HG03103 (cell line): ENCODE results near the gene TTC31.
"Not testable (repeated sequence)": the region's sequence is repeated elsewhere in the genome, so short reads cannot be mapped to it uniquely, and the experiment has no call there.

Experiments
- ATAC-seq: cut with Tn5 transposase; IDR thresholded peaks from one replicate; pipeline ENCODE4 v1.9.1; 2021; ENCODE audit warnings: low read depth; ENCODE audit not compliant: unreplicated experiment

The TTC31 gene

GRCh38 chr2:74457129-74457548, 25.7 kb upstream of the TTC31 start:
- no peak for ATAC-seq

- ATAC-seq = peak; percentile 31
These were observed 25.2 kb upstream of the TTC31 start for GRCh38 chr2:74457549-74458131.

- peak; percentile 75 for ATAC-seq
These were observed 24.5 kb upstream of the TTC31 start, which contains the start of gene WBP1 for GRCh38 chr2:74458132-74458937. Gene WBP1 (plus strand): TSS chr2:74458438. CDS start chr2:74458603, 165 bp downstream.

GRCh38 chr2:74458938-74459363, 23.9 kb upstream of the TTC31 start:
- no peak for ATAC-seq

- not testable (repeated sequence) for ATAC-seq
These were observed 23.3 kb upstream of the TTC31 start for GRCh38 chr2:74459503-74460118.

GRCh38 chr2:74460187-74460586, 22.7 kb upstream of the TTC31 start:
- not testable (repeated sequence) for ATAC-seq

- ATAC-seq = no peak
These were observed 21.5 kb upstream of the TTC31 start for GRCh38 chr2:74461187-74462053.

GRCh38 chr2:74462054-74462785, 20.7 kb upstream of the TTC31 start:
- no peak for ATAC-seq

GRCh38 chr2:74462786-74463105, 20.1 kb upstream of the TTC31 start:
- ATAC-seq = no peak

- ATAC-seq = no peak
These were observed 18.5 kb upstream of the TTC31 start for GRCh38 chr2:74464406-74464805.

- not testable (repeated sequence) for ATAC-seq
These were observed 12.1 kb upstream of the TTC31 start for GRCh38 chr2:74470742-74471141.

- no peak for ATAC-seq
These were observed 11.4 kb upstream of the TTC31 start for GRCh38 chr2:74471332-74472065.

- peak; percentile 83 for ATAC-seq
These were observed 10.6 kb upstream of the TTC31 start, which contains the start of gene MRPL53 for GRCh38 chr2:74472086-74472944. Gene MRPL53 (minus strand): TSS chr2:74472680. CDS start chr2:74472660, 20 bp downstream.

- no peak for ATAC-seq
These were observed 10.0 kb upstream of the TTC31 start for GRCh38 chr2:74472945-74473258.

- no peak for ATAC-seq
These were observed 8.4 kb upstream of the TTC31 start for GRCh38 chr2:74474481-74474880.

- no peak for ATAC-seq
These were observed 8.0 kb upstream of the TTC31 start for GRCh38 chr2:74474899-74475298.

GRCh38 chr2:74481431-74481830, 1.4 kb upstream of the TTC31 start:
- no peak for ATAC-seq

GRCh38 chr2:74481961-74482800, 700 bp upstream of the TTC31 start:
- ATAC-seq = peak; percentile 36
